ENCODE results near the gene DUSP3.
A peak's percentile ranks its signal among the peaks of the same experiment; 100 is the strongest.

Gene DUSP3

GRCh38 chr17:43767713-43768059 lies 11.1 kb downstream of the DUSP3 start:
- DNase-seq = no peak

DNA sequence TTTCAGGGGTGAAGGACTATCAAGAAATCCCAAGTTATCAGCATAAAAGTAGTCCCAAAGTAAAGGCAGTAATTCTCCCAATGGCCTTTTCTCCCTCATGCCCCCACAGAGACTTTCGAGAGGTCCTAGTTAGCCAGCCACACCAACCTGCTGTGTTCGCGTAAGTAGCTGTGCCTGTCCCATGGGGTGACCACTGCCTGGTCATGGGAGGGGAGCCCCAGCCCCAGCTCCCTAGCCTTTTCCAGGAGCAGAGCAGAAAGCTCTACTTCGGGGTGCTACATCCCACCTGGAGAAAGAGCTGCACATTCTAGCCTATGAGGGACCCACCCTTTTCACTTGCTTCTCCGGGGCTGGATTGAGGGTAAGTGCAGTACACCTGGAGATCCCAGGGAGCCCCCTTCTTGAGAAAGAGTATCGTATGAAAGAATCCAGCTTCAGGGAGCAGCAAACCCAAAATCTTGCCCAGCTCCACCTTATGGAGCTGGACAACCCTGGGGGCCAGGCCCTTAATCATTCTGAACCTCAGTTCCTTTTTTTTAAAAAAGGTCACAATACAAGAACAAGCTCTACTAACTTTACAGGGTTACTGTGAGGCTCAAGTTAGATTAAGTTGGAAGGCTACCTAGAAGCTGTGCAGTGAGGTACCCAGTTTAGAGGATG lies 11.6 kb downstream of the DUSP3 start:
- DNase-seq = no peak

DNA sequence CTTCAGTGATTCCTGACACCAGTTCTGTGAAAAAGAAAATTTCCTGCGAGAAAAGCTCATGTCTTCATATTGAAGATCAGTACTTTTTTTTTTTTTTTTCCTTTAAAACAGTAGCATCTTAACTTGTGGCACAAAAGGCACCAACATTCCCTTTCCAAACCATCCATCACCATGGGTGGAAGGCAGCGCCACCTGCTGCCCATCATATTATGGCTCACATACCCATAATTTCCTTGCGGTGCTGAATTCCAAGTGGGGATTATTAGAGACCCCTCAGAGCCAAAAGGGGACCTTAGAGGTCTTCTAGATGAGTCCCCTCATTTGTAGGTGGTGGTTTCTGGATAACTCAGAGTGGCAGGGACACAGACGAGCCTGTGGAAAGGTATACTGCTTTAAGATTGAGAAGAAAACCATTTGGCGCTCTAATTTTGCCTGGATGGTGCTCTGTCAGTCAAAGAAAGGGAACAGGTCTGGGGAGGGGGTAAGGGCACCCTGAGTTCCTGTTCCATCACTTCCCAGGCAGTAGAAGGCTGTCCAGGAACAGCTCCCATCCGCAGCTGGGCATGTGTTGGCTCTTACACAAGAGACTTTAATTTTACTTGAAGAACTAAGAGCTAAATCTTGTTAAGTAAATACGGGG lies 12.2 kb downstream of the DUSP3 start:
- DNase-seq = peak; percentile 50

DNA sequence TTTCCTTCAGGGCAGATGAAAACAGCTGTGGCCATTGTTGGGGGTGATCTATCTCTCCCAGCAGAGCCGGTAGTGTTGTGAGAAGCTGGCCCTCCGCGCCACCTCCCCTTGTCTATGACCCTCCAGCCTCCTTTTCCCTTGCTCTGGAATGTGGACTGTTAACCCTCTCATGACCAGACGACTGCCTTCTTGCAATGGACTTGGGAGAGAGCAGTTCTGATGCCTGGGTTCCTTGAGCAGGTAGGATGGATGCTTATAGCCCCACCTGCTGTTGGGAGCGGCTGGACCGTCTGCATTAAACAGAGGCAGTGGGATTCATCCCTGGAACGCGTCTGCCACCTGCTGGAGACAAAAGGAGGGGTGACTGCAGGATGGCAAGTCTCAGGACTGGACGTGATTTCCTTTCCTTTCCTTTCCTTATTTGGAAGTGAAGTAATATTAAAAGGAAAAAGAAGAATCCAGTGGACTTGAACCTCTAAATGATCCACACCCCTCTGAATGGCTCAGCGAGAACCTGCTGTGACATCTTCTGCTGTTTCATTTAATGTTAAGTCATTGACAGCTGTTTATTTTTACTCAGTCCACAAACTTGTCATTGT lies 18.4 kb downstream of the DUSP3 start:
- peak; percentile 90 for DNase-seq

DNA sequence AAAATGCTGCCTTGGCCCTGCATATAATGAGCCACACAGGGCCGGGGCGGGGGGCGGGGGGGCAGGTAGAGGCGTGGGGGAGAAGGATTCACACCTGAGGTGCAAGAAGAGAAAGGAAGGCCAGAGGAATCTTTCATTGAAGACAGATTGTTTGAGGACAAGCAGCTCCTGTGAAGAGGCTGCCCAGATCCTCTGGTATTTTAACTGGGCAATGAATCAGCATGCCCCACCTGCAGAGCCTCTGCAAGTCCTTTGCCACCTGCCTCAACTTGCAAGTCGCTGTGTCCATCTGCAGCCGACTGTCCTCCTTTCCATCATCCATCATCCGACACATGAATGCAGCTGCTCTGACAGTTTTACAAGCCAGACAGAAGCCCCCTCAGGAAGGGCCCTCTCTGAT lies 18.9 kb downstream of the DUSP3 start:
- DNase-seq = no peak

- DNase-seq = no peak
Observed at GRCh38 chr17:43758497-43759174, 20.1 kb downstream of the DUSP3 start, which contains the start of gene SOST. Gene SOST (minus strand): TSS chr17:43758791. CDS start chr17:43758741, 50 bp downstream.

- DNase-seq = no peak
Observed at GRCh38 chr17:43758086-43758485, 20.7 kb downstream of the DUSP3 start.

- no peak for DNase-seq
Observed at GRCh38 chr17:43757171-43757660, 21.6 kb downstream of the DUSP3 start.

DNA sequence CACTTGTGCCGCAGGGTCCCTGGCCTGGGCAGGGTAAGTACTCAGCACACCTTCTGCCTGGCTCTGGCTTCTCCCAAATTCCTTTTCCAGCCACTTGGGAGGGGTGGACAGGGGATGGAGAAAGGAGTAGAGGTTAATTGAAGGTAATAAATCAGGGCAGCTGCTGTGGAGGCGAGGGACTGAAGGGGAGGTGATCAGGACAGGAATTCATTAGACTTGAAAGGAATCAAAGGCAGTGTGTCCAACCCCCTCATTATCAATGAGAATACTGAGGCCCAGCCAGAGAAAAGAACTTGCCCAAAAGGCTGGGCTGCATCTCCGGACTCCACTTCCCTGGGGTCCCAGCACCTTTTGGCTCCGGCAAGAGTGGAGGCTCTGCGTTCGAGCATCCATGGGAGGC lies 22.6 kb downstream of the DUSP3 start:
- no peak for DNase-seq

DNA sequence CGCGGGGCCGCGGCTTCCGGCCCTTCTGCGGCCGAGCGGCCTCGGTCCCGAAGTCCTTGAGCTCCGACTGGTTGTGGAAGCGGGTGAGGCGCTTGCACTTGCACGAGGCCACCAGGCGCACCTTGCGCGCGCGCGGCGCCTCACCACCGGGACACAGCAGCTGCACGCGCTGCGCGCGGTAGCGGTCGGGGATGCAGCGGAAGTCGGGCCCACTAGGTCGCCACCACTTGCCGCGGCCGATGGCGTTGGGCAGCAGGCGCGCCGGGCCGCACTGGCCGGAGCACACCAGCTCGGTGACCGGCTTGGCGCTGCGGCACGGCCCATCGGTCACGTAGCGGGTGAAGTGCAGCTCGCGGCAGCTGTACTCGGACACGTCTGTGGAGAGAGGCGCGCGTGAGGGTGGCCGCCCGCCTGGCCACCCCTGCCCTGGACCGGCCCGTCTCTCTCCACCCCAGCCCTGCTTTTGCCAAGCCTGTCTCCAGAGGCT lies 23.3 kb downstream of the DUSP3 start:
- no peak for DNase-seq

GRCh38 chr17:43754947-43755346 lies 23.8 kb downstream of the DUSP3 start:
- no peak for DNase-seq

- DNase-seq = no peak
Observed at GRCh38 chr17:43753493-43754129, 25.2 kb downstream of the DUSP3 start.

DNA sequence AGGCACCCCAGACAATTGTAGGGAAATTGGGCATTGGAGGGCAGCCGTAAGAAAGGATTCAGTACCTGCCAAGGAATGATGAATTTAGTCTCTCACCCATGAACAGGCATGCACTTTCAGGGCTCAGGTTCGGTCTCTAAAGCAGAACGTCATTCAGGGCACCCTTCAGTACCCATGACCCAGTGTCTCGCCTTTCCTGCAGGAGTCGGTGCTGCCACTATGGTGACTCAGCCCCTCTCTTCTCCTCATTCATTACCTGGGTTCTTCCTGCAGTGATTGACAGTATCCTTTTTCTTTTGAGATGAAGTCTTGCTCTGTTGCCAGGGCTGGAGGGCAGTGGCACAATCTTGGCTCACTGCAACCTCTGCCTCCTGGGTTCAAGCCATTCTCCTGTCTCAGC lies 28.6 kb downstream of the DUSP3 start:
- no peak for DNase-seq

DNA sequence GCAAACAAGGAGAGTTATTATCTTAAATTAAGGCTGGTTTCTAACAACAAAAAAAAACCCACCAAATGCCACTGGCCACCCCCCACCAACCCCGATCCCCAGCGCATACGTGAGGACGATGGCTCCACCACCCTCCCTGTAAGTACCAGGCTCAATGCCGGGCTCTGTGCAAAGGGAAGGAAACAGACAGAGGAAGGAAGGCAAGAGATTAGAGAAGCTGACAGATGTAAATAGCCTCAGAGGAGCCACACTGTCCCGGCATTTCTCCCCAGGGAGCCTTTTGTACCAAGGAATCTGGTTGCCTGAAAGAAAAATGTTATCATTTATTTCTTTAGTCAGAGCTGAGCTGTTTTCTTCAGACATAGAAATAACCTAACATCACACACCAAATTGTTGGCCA lies 33.2 kb downstream of the DUSP3 start:
- DNase-seq = no peak

GRCh38 chr17:43741636-43742035 lies 37.1 kb downstream of the DUSP3 start:
- no peak for DNase-seq

- no peak for DNase-seq
Observed at GRCh38 chr17:43740541-43740940, 38.2 kb downstream of the DUSP3 start.

- DNase-seq = no peak
Observed at GRCh38 chr17:43737722-43738121, 41.1 kb downstream of the DUSP3 start.

DNA sequence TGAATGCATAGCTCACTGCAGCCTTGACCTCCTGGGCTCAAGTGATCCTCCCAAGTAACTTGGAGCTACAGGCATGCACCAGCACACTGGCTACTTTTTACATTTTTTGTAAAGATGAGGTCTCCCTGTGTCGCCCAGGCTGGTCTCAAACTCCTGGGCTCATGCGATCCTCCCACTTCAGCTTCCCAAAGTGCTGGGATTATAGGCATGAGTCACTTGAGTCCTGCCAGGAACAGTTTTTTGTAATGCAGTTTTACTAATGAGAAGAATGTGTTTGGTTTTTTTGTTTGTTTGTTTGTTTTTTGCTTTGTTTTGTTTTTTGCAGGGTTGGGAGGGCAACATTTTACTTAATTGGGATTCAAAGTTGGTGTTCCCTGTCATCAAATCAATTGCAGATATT lies 42.4 kb downstream of the DUSP3 start:
- no peak for DNase-seq

DNA sequence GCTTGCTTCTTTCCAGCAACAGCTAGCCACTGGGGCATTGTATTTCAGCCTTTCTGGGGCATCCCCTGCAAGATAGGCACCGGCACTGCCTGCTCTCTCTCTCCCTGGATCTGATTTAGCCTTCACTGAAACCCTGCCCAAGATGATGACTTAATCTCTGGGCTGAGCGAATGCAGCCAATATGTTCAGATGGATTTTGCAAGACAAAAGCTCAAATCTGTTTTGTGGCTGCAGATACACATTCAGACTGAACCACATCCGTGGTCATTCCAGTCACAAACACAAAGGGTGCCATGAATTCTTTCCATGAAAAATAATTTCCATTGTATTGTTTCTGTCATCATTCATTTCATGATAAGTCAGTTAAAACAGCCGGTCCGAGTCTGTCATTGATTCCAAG lies 44.4 kb downstream of the DUSP3 start:
- DNase-seq = no peak

DNA sequence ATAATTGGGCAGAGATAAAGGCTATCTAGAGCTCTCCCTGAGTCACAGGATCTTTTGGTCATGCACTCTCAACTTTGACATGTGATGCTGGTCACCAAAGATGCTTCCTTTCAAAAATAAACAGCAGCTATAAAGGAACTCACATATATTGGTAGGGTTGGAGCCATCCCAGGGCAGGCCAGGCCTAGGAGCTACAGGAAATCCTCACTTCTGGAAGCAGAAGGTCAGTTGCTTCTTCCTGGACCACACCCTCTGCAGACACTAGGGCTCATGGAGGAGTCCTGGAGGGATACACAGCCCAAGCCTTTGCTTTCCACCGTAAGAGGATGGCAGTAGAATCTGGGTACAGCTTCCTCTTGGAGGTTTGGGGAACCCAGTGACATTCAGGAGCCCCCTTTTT lies 44.8 kb downstream of the DUSP3 start:
- no peak for DNase-seq

DNA sequence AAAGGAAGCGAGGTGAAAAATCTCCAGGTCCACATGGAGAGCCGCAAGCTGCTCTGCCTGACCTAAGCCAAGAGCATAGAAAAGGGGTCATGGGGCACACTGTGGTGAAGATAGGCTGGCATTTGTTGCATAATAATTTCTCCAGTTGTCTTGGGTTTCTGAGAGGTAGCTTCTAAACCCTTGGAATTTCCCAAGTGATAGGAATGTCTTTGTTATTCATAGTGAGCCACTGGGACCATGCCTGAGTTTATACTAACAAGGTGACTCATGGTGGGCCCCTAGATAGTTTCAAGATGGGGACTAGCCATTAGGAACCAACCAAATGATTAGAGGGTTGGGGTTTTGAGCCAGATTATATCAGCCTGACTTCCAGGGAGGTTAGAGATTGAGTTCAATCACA lies 45.8 kb downstream of the DUSP3 start:
- no peak for DNase-seq

- DNase-seq = no peak
Observed at GRCh38 chr17:43728081-43728480, 50.7 kb downstream of the DUSP3 start.

- DNase-seq = no peak
Observed at GRCh38 chr17:43723697-43724359, 54.9 kb downstream of the DUSP3 start.
